Trophoblast cell (in vitro differentiated cells and primary cell): ENCODE data around the gene SBK1.
"Not testable (repeated sequence)": the region's sequence is repeated elsewhere in the genome, so short reads cannot be mapped to it uniquely, and the experiment has no call there.

Experiments
- DNase-seq, 2 donors: peaks; one replicate each; pipeline ENCODE4 v3.0.0-alpha.2; 2016
- H2AFZ ChIP-seq: 2 replicates; pipeline ENCODE4 v1.6.1; 2013; ENCODE audit warnings: low read length, moderate library complexity, mild to moderate bottlenecking; ENCODE audit not compliant: insufficient read depth, poor library complexity
- H2AK5ac ChIP-seq: 2 replicates; pipeline ENCODE4 v1.6.1; 2013; ENCODE audit warnings: mild to moderate bottlenecking, low read length
- H2BK120ac ChIP-seq: 2 replicates; pipeline ENCODE4 v1.6.1; 2013; ENCODE audit warnings: low read length, mild to moderate bottlenecking, moderate library complexity; ENCODE audit not compliant: insufficient read depth, poor library complexity
- H2BK12ac ChIP-seq: 2 replicates; pipeline ENCODE4 v1.6.1; 2013; ENCODE audit warnings: mild to moderate bottlenecking, low read length, moderate library complexity
- H2BK5ac ChIP-seq: 2 replicates; pipeline ENCODE4 v1.6.1; 2013; ENCODE audit warnings: low read length, low read depth, moderate library complexity, mild to moderate bottlenecking; ENCODE audit not compliant: poor library complexity
- H3K14ac ChIP-seq: 2 replicates; pipeline ENCODE4 v1.6.1; 2013; ENCODE audit warnings: mild to moderate bottlenecking, low read length
- H3K18ac ChIP-seq: 2 replicates; pipeline ENCODE4 v1.6.1; 2013; ENCODE audit warnings: mild to moderate bottlenecking, low read length
- H3K23ac ChIP-seq: 2 replicates; pipeline ENCODE4 v1.6.1; 2013; ENCODE audit warnings: low read length
- H3K27ac ChIP-seq: 2 replicates; pipeline ENCODE4 v1.5.1; 2013; ENCODE audit warnings: low read depth, mild to moderate bottlenecking, inconsistent platforms, low read length, moderate library complexity
- H3K27me3 ChIP-seq: 2 replicates; pipeline ENCODE4 v1.6.1; 2013; ENCODE audit warnings: inconsistent platforms, mild to moderate bottlenecking, low read length, moderate library complexity; ENCODE audit not compliant: insufficient read depth
- H3K36me3 ChIP-seq, 2 experiments: 1 replicate in 1 of 2; 2 replicates in 1 of 2; pipeline ENCODE4 v1.6.1; 2013; ENCODE audit warnings: low read length in 2 of 2, mild to moderate bottlenecking in 2 of 2, moderate library complexity in 1 of 2; ENCODE audit not compliant: insufficient read depth in 2 of 2, control insufficient read depth in 1 of 2
- H3K4ac ChIP-seq: 2 replicates; pipeline ENCODE4 v1.6.1; 2013; ENCODE audit warnings: low read depth, mild to moderate bottlenecking, low read length, moderate library complexity
- H3K4me1 ChIP-seq, 2 experiments: 1 replicate in 1 of 2; 2 replicates in 1 of 2; pipeline ENCODE4 v1.6.1; 2013; ENCODE audit warnings: low read length in 2 of 2, mild to moderate bottlenecking in 2 of 2, moderate library complexity in 1 of 2; ENCODE audit not compliant: insufficient read depth in 2 of 2, control insufficient read depth in 1 of 2
- H3K4me2 ChIP-seq: 2 replicates; pipeline ENCODE4 v1.6.1; 2013; ENCODE audit warnings: inconsistent platforms, mild to moderate bottlenecking, low read length, moderate library complexity
- H3K4me3 ChIP-seq: 2 replicates; pipeline ENCODE4 v1.5.1; 2013; ENCODE audit warnings: mild to moderate bottlenecking, low read depth, low read length, inconsistent platforms
- H3K79me1 ChIP-seq: one replicate; pipeline ENCODE4 v1.6.1; 2013; ENCODE audit warnings: low read length
- H3K79me2 ChIP-seq: 2 replicates; pipeline ENCODE4 v1.6.1; 2013; ENCODE audit warnings: low read length, mild to moderate bottlenecking; ENCODE audit not compliant: control insufficient read depth, insufficient read depth, poor library complexity
- H3K9ac ChIP-seq: 2 replicates; pipeline ENCODE4 v1.6.1; 2013; ENCODE audit warnings: mild to moderate bottlenecking, low read length
- H3K9me3 ChIP-seq: 2 replicates; pipeline ENCODE4 v1.6.1; 2013; ENCODE audit warnings: low read depth, mild to moderate bottlenecking, control low read depth, inconsistent platforms, low read length; ENCODE audit not compliant: insufficient read depth
- H4K12ac ChIP-seq: 2 replicates; pipeline ENCODE4 v1.6.1; 2013; ENCODE audit warnings: low read depth, mild to moderate bottlenecking, low read length, moderate library complexity
- H4K8ac ChIP-seq: 2 replicates; pipeline ENCODE4 v1.6.1; 2013; ENCODE audit warnings: low read depth, mild to moderate bottlenecking, low read length, moderate library complexity
- H4K91ac ChIP-seq: one replicate; pipeline ENCODE4 v1.6.1; 2013; ENCODE audit warnings: low read depth, mild to moderate bottlenecking, low read length, moderate library complexity
- WGBS: extraction: QIAGEN DNeasy Blood & Tissue Kit; methylation state at CpG from one replicate; pipeline ENCODE4 v1.1.7; 2013; ENCODE audit warnings: missing lambda C conversion rate; ENCODE audit not compliant: insufficient read length, insufficient coverage; ENCODE audit errors: extremely low coverage; 5-methylcytosine and 5-hydroxymethylcytosine counted together

Gene SBK1

GRCh38 chr16:28330981-28331380, 38.7 kb downstream of the SBK1 start:
- not testable (repeated sequence) for H2BK5ac ChIP-seq, H4K8ac ChIP-seq, DNase-seq, H3K27ac ChIP-seq, H3K4ac ChIP-seq, H3K4me1 ChIP-seq, H2AFZ ChIP-seq, H3K79me1 ChIP-seq, H3K14ac ChIP-seq, H2AK5ac ChIP-seq, H3K36me3 ChIP-seq, H2BK12ac ChIP-seq, H3K27me3 ChIP-seq, H3K79me2 ChIP-seq, H3K4me3 ChIP-seq, H3K9me3 ChIP-seq, H3K4me2 ChIP-seq, H4K12ac ChIP-seq, H3K18ac ChIP-seq, H2BK120ac ChIP-seq, H3K23ac ChIP-seq, H3K9ac ChIP-seq, H4K91ac ChIP-seq
- WGBS, result no CpG with 5 or more reads among the region's 2 CpGs

- not testable (repeated sequence) for H3K79me2 ChIP-seq, H3K4ac ChIP-seq, H3K79me1 ChIP-seq, H3K18ac ChIP-seq, H4K91ac ChIP-seq, H3K9me3 ChIP-seq, H4K12ac ChIP-seq, H3K9ac ChIP-seq, H2AK5ac ChIP-seq, H3K4me2 ChIP-seq, H2BK12ac ChIP-seq, H2BK5ac ChIP-seq, H3K4me3 ChIP-seq, H3K27me3 ChIP-seq, H2AFZ ChIP-seq, H3K27ac ChIP-seq, H3K36me3 ChIP-seq, H4K8ac ChIP-seq, H3K14ac ChIP-seq, H3K4me1 ChIP-seq, H3K23ac ChIP-seq, H2BK120ac ChIP-seq, DNase-seq
- WGBS, result no CpG with 5 or more reads among the region's 6 CpGs
These were observed 40.3 kb downstream of the SBK1 start for GRCh38 chr16:28332632-28333031.

GRCh38 chr16:28335678-28336077, 43.4 kb downstream of the SBK1 start:
- not testable (repeated sequence) for H2BK5ac ChIP-seq, H3K36me3 ChIP-seq, H3K14ac ChIP-seq, H3K4me3 ChIP-seq, H3K27ac ChIP-seq, H3K9ac ChIP-seq, H2BK12ac ChIP-seq, H3K4me1 ChIP-seq, H3K27me3 ChIP-seq, H2BK120ac ChIP-seq, H3K79me1 ChIP-seq, H2AFZ ChIP-seq, H3K4me2 ChIP-seq, H3K18ac ChIP-seq, H4K8ac ChIP-seq, H2AK5ac ChIP-seq, DNase-seq, H3K4ac ChIP-seq, H4K12ac ChIP-seq, H4K91ac ChIP-seq, H3K9me3 ChIP-seq, H3K23ac ChIP-seq, H3K79me2 ChIP-seq
- no CpG with 5 or more reads among the region's 8 CpGs for WGBS

DNA sequence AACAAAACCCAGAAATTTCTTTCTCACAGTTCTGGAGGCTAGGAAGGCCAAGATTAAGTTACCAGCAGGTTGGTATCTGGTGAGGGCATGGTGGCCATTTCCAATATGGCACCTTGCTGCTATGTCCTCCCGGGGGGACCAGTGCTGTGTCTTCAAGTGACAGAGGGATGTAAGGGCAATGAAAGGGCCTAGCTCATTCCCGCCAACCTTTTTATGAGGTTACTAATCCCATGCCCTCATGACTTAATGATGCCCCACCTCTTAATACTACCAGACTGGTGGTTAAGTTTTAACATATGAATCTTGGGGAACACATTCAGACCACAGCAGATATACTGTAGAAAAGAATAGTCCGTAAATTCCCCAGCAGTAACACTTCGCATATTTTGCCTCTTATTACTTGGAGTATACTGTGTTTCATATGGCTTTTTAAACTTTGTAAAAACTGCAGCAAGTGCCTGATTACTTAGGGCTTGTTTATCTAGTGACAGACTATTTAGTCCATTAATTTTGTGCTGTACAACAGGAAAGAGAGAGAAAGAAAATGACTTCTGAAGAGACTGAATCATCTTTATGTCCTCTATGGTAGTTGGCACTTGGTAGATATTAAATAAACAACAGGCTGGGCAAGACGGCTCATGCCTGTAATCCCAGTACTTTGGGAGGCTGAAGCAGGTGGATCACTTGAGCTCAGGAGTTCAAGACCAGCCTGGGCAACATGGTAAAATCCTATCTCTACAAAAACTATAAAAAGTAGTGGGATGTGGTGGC, 44.8 kb downstream of the SBK1 start:
- not testable (repeated sequence) for H4K8ac ChIP-seq, H3K4me1 ChIP-seq, H3K4me2 ChIP-seq, DNase-seq, H3K14ac ChIP-seq, H3K23ac ChIP-seq, H2AK5ac ChIP-seq, H2AFZ ChIP-seq, H2BK5ac ChIP-seq, H3K27ac ChIP-seq, H3K79me1 ChIP-seq, H3K36me3 ChIP-seq, H3K9ac ChIP-seq, H3K4me3 ChIP-seq, H4K91ac ChIP-seq, H4K12ac ChIP-seq, H3K79me2 ChIP-seq, H3K18ac ChIP-seq, H2BK120ac ChIP-seq, H3K4ac ChIP-seq, H2BK12ac ChIP-seq, H3K27me3 ChIP-seq, H3K9me3 ChIP-seq
- WGBS, result no CpG with 5 or more reads among the region's 5 CpGs
